ENCODE measurements around the gene PSMA3. TPM values are rescaled to one million over a fixed set of nuclear protein-coding genes. Genes with fewer than 3 reads are reported as not detected.

PSMA3 gene
- total RNA-seq, 1 donor from 2014 or later, result 222 TPM

GRCh38 chr14:58282925-58283593, 38.4 kb downstream of the PSMA3 start:
- no peak for DNase-seq (ENCODE audit: low read depth, low spot score)
- Mint-ChIP-seq H3K27ac (ENCODE audit: unreplicated experiment) (no peak overlapping the region), H3K36me3 (ENCODE audit: low read depth) (peaks cover 18% of the 10 kb centered on the region), H3K4me1 (peaks cover 14% of the 10 kb centered on the region), H3K9me3 (no peaks in the 10 kb centered on the region), H3K27me3 (ENCODE audit: low read depth) (no peaks in the 10 kb centered on the region), H3K4me3 (no peak overlapping the region)
- no peak for TF ChIP-seq CTCF (conservative IDR thresholded peaks at IDR 0.05)

DNA sequence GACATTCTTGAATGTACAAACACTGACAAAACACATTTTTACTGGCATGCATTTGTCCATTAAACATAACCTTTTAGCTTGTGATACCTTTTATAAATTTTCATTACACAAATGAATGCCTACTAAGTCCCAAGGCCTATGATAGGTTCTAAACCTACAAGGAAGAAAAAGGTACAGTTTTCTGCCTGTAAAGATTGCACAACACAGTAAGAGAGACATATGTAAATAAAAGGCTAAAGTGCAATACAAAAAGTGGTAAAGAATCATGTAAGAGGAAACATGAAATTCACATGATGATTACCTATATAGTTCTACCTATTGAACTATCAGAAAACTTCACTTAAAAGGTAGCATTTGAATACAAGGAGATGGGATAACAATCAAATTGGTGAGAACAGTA, 39.1 kb downstream of the PSMA3 start:
- peaks cover 20% of the 10 kb centered on the region for H3K36me3 Mint-ChIP-seq (ENCODE audit: low read depth)
- no peak overlapping the region for H3K27ac Mint-ChIP-seq (ENCODE audit: unreplicated experiment)
- H3K4me3 Mint-ChIP-seq, result no peak overlapping the region
- no peak for TF ChIP-seq CTCF (conservative IDR thresholded peaks at IDR 0.05)
- no peaks in the 10 kb centered on the region for H3K9me3 Mint-ChIP-seq
- DNase-seq (ENCODE audit: low read depth, low spot score), result no peak
- H3K27me3 Mint-ChIP-seq (ENCODE audit: low read depth), result no peaks in the 10 kb centered on the region
- H3K4me1 Mint-ChIP-seq, result peaks cover 14% of the 10 kb centered on the region

DNA sequence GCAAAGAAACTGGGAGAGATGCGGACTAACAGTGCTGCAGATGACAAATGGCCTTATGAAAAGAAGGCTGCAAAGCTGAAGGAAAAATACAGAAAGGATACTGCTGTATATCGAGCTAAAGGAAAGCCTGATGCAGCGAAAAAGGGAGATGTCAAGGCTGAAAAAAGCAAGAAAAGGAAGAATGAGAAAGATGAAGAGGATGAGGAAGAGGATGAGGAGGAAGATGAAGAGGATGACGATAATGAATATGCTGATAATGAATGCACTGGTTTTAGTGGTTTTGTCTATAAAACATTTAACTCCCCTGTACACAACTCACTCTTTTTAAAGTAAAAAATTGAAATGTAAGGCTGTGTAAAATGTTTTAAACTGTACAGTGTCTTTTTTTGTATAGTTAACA, 40.5 kb downstream of the PSMA3 start:
- H3K9me3 Mint-ChIP-seq, result no peaks in the 10 kb centered on the region
- DNase-seq (ENCODE audit: low read depth, low spot score), result no peak
- H3K4me3 Mint-ChIP-seq, result no peak overlapping the region
- H3K4me1 Mint-ChIP-seq, result peaks cover 14% of the 10 kb centered on the region
- no peaks in the 10 kb centered on the region for H3K27me3 Mint-ChIP-seq (ENCODE audit: low read depth)
- TF ChIP-seq CTCF (conservative IDR thresholded peaks at IDR 0.05), result no peak
- peaks cover 17% of the 10 kb centered on the region for H3K36me3 Mint-ChIP-seq (ENCODE audit: low read depth)
- no peak overlapping the region for H3K27ac Mint-ChIP-seq (ENCODE audit: unreplicated experiment)

GRCh38 chr14:58287607-58288042, 43.0 kb downstream of the PSMA3 start:
- H3K9me3 Mint-ChIP-seq, result no peaks in the 10 kb centered on the region

GRCh38 chr14:58288106-58288792, 43.6 kb downstream of the PSMA3 start:
- Mint-ChIP-seq H3K27me3 (ENCODE audit: low read depth) (no peaks in the 10 kb centered on the region), H3K36me3 (ENCODE audit: low read depth) (peaks cover 12% of the 10 kb centered on the region), H3K4me3 (no peak overlapping the region), H3K9me3 (no peaks in the 10 kb centered on the region), H3K27ac (ENCODE audit: unreplicated experiment) (no peak overlapping the region), H3K4me1 (peaks cover 3% of the 10 kb centered on the region)
- DNase-seq (ENCODE audit: low read depth, low spot score), result no peak
- TF ChIP-seq CTCF (conservative IDR thresholded peaks at IDR 0.05), result no peak

More at GRCh38 chr14:58287607-58288042, 43.0 kb downstream of the PSMA3 start:
- DNase-seq (ENCODE audit: low read depth, low spot score), result no peak
- Mint-ChIP-seq H3K4me3 (no peak overlapping the region), H3K27ac (ENCODE audit: unreplicated experiment) (no peak overlapping the region), H3K36me3 (ENCODE audit: low read depth) (peaks cover 10% of the 10 kb centered on the region), H3K4me1 (peaks cover 1% of the 10 kb centered on the region), H3K27me3 (ENCODE audit: low read depth) (no peaks in the 10 kb centered on the region)
- no peak for TF ChIP-seq CTCF (conservative IDR thresholded peaks at IDR 0.05)
